SK-N-MC (cell line): Measurements from ENCODE around the gene ZMYND8.

Experiments
- EZH2 ChIP-seq: fragments of 200-600 bp; sonication (generic); IDR thresholded peaks from one replicate; pipeline ENCODE4 v1.6.1; 2017; ENCODE audit warnings: antibody characterized with exemption
- POLR2AphosphoS5 ChIP-seq: IDR thresholded peaks from 2 replicates; pipeline ENCODE4 v1.6.1; 2012; ENCODE audit warnings: mild to moderate bottlenecking, low read depth, low read length, borderline replicate concordance

- no peak for TF ChIP-seq EZH2
- TF ChIP-seq POLR2AphosphoS5: no peak
Observed at GRCh38 chr20:47370214-47370613, 13.7 kb upstream of the ZMYND8 start.
